GM18951 (cell line): ENCODE data around the gene ZNF576.
"Not testable (repeated sequence)": the region's sequence is repeated elsewhere in the genome, so short reads cannot be mapped to it uniquely, and the experiment has no call there.

Experiments used
- POLR2A ChIP-seq: IDR thresholded peaks from 4 replicates; pipeline ENCODE4 v1.6.1; 2011; ENCODE audit warnings: mild to moderate bottlenecking; ENCODE audit not compliant: insufficient read length, insufficient read depth; ENCODE audit errors: extremely low read depth
- in situ Hi-C: fragments of 300-500 bp; cut with MboI; formaldehyde crosslinking; loops from one replicate; pipeline ENCODE4 v1.12.0; 2022; ENCODE audit warnings: low sequenced_read_pairs, mixed read lengths, inconsistent platforms; ENCODE audit not compliant: unreplicated experiment

Gene ZNF576

GRCh38 chr19:43595999-43596841 lies at the start of gene ZNF576, which contains the start of gene IRGQ:
Gene ZNF576, plus strand, starts transcription at chr19:43596595. Its CDS starts 514 bp downstream, at chr19:43597109.
Gene IRGQ, minus strand, starts transcription at chr19:43596134. Its CDS starts 796 bp downstream, at chr19:43595338.
- TF ChIP-seq POLR2A, result peak; percentile 71
- in situ Hi-C loops, result no loop called here

- in situ Hi-C loops, result not testable (repeated sequence)
Measured at GRCh38 chr19:43547926-43548325, 48.5 kb upstream of the ZNF576 start.

- in situ Hi-C loops, result no loop called here
- no peak for TF ChIP-seq POLR2A
Measured at GRCh38 chr19:43548706-43549105, 47.7 kb upstream of the ZNF576 start.

- in situ Hi-C loops, result no loop called here
- TF ChIP-seq POLR2A, result no peak
Measured at GRCh38 chr19:43551399-43552197, 44.8 kb upstream of the ZNF576 start.

- no peak for TF ChIP-seq POLR2A
- in situ Hi-C loops, result no loop called here
Measured at GRCh38 chr19:43552198-43552450, 44.3 kb upstream of the ZNF576 start.

GRCh38 chr19:43552616-43553015 lies 43.8 kb upstream of the ZNF576 start:
- no peak for TF ChIP-seq POLR2A
- in situ Hi-C loops, result no loop called here

GRCh38 chr19:43553656-43554055 lies 42.7 kb upstream of the ZNF576 start:
- in situ Hi-C loops, result no loop called here
- no peak for TF ChIP-seq POLR2A

- in situ Hi-C loops, result no loop called here
- no peak for TF ChIP-seq POLR2A
Measured at GRCh38 chr19:43554317-43554895, 42.0 kb upstream of the ZNF576 start.

GRCh38 chr19:43555185-43555770 lies 41.1 kb upstream of the ZNF576 start:
- in situ Hi-C loops, result no loop called here
- TF ChIP-seq POLR2A, result no peak

- in situ Hi-C loops, result no loop called here
Measured at GRCh38 chr19:43560687-43561086, 35.7 kb upstream of the ZNF576 start.

GRCh38 chr19:43561139-43561970 lies 35.0 kb upstream of the ZNF576 start:
- TF ChIP-seq POLR2A, result no peak
- in situ Hi-C loops, result no loop called here

More at GRCh38 chr19:43560687-43561086, 35.7 kb upstream of the ZNF576 start:
- TF ChIP-seq POLR2A, result no peak

GRCh38 chr19:43562226-43562697 lies 34.1 kb upstream of the ZNF576 start:
- no peak for TF ChIP-seq POLR2A

More at GRCh38 chr19:43562226-43562697, 34.1 kb upstream of the ZNF576 start:
- in situ Hi-C loops, result no loop called here
